HAP-1 (cell line): ENCODE results near the gene RNF135.
"Not testable (repeated sequence)": the region's sequence is repeated elsewhere in the genome, so short reads cannot be mapped to it uniquely, and the experiment has no call there.

Source experiments
- DNase-seq, 2 experiments: peaks; one replicate each; pipeline ENCODE4 v3.0.0-alpha.2; 2016 to 2020; ENCODE audit warnings: low spot score in 2 of 2
- H3K27me3 ChIP-seq: fragments of 250-450 bp; sonication (Bioruptor Pico); 2 replicates; pipeline ENCODE4 v1.5.1; 2020; ENCODE audit warnings: low read depth, mild to moderate bottlenecking, moderate library complexity
- H3K36me3 ChIP-seq: fragments of 250-450 bp; sonication (Bioruptor Pico); replicated peaks from 2 replicates; pipeline ENCODE4 v1.5.1; 2020; ENCODE audit warnings: mild to moderate bottlenecking
- H3K4me1 ChIP-seq: fragments of 250-450 bp; sonication (Bioruptor Pico); 2 replicates; pipeline ENCODE4 v1.5.1; 2020; ENCODE audit warnings: mild to moderate bottlenecking
- H3K4me3 ChIP-seq: fragments of 250-450 bp; sonication (Bioruptor Pico); 2 replicates; pipeline ENCODE4 v1.5.1; 2020; ENCODE audit warnings: mild to moderate bottlenecking, moderate library complexity
- H3K9me3 ChIP-seq: fragments of 250-450 bp; sonication (Bioruptor Pico); 2 replicates; pipeline ENCODE4 v1.5.1; 2020; ENCODE audit warnings: mild to moderate bottlenecking, moderate library complexity
- in situ Hi-C: fragments of 300-500 bp; cut with MboI; formaldehyde crosslinking; loops from 3 replicates; pipeline ENCODE4 v1.14.3; 2020; ENCODE audit warnings: low sequenced_read_pairs, inconsistent platforms, mixed read lengths

RNF135 gene

GRCh38 chr17:30964876-30965275 is 6.0 kb upstream of the RNF135 start:
- in situ Hi-C loops, result no loop called here
- no peak for DNase-seq
- no peaks in the 10 kb centered on the region for H3K27me3 ChIP-seq
- H3K36me3 ChIP-seq, result no peaks in the 10 kb centered on the region
- peaks cover 8% of the 10 kb centered on the region for H3K4me1 ChIP-seq
- H3K4me3 ChIP-seq, result no peak overlapping the region
- H3K9me3 ChIP-seq, result no peaks in the 10 kb centered on the region

DNA sequence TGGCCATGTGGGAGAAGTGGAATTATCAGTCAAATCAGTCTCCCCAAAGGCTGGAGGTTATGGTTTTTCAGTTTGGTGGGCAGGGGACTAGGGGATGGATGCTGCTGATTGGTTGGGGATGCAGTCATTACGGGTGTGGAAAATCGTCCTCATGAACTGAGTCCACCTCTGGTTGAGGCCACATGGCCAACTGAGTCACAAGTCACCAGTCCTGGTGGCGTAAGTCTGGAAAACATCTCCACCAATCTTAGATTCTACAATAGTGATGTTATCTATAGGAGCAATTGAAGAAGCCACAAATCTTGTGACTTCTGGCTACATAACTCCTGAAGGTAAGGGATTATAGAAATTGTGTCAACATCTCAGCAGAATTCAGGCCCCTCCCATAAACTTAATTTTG is 5.2 kb upstream of the RNF135 start:
- no peak for DNase-seq
- Histone ChIP-seq H3K36me3 (no peaks in the 10 kb centered on the region; the same call in 1 of the 2 replicates), H3K27me3 (no peaks in the 10 kb centered on the region), H3K4me3 (no peak overlapping the region), H3K4me1 (peaks cover 15% of the 10 kb centered on the region), H3K9me3 (no peaks in the 10 kb centered on the region)
- in situ Hi-C loops, result no loop called here

- in situ Hi-C loops, H3K9me3 ChIP-seq, H3K36me3 ChIP-seq, H3K27me3 ChIP-seq, H3K4me3 ChIP-seq: not testable (repeated sequence)
- H3K4me1 ChIP-seq, result peaks cover 21% of the 10 kb centered on the region
- DNase-seq, result peak in 1 of 2 experiments; percentile 1
Observed at GRCh38 chr17:30967911-30968310, 2.9 kb upstream of the RNF135 start.

DNA sequence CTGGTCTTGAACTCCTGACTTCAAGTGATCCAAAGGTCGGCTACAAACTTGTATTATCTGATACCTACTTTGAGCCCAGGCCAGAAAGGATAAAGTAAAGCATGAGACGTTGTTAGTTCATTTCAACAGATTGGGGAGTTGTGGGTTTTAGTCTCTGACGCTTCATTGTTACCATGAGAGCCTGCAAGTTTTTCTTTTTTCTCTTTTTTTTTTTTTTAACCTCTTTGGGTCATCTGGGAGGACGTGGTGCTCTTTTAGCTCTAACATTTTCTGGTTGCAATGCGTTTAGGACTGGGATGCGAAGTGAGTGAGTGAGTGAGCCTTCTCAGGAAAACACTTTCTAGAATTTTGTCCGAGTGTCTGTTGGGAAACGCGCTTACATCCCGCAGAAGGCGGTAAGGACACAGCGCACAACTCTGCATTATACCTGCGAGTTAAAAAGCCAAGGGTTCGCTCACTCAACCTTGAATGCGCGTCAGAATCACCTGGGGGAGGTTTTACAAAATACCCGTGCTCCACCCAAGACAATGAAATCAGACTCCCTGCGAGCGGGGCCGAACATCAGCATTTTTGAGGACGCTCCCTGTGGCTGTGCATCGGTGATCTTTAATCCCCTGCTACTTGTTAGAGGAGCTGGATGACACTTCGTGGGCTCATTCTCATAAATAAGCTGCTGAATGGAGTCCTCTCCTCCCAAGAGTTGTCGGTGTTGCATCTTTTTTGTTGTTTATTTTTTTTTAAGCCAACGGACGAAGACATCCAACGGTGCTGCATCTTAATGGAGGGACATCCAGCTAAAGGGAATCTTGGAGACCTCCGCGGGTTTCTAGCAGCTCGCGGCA is 629 bp upstream of the RNF135 start:
- H3K4me3 ChIP-seq, result peak overlapping the region; percentile 37

DNA sequence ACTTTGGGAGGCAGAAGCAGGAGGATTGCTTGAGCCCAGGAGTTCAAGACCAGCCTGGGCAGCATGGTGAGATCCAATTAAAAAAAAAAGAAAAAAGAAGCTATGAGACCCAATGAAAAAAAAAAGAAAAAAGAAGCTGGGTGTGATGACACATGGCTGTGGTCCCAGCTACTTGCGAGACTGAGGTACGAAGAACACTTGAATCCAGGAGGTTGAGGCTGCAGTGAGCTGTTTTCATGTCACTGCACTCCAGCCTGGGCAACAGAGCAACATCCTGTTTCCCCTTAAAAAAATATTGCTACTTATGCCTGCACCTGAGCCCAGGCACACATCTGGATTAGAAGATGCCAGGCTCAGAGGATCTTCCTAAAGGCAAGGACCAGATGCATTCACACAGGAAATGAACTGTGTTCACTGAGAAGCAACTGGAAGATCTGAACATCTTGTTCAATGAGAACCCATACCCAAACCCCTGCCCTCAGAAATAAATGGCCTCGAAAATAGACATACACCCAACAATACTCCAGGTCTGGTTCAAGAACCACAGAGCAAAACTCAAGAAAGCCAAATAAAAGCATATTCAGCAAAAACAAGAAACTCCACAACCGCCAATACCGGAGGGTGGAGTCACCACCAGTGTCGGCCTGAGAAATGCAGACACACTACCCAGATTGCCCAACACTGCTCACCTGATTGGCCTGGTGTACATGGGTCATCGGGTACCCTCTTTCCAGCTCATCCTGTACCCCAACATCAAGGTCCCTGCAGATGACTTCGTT is 4.4 kb downstream of the RNF135 start:
- no peaks in the 10 kb centered on the region for H3K9me3 ChIP-seq
- no peaks in the 10 kb centered on the region for H3K27me3 ChIP-seq
- in situ Hi-C loops, result no loop called here
- DNase-seq, result peak in 1 of 2 experiments; percentile 3
- H3K36me3 ChIP-seq, result peaks cover 8% of the 10 kb centered on the region; the same call in 1 of the 2 replicates
- H3K4me1 ChIP-seq, result peaks cover 17% of the 10 kb centered on the region
- no peak overlapping the region for H3K4me3 ChIP-seq

More for the DNA sequence above, 629 bp upstream of the RNF135 start:
- Histone ChIP-seq H3K27me3 (no peaks in the 10 kb centered on the region), H3K36me3 (peaks cover 8% of the 10 kb centered on the region; the same call in 1 of the 2 replicates), H3K9me3 (no peaks in the 10 kb centered on the region), H3K4me1 (peaks cover 21% of the 10 kb centered on the region)
- in situ Hi-C loops, result no loop called here
- DNase-seq, result peak; percentile 41

DNA sequence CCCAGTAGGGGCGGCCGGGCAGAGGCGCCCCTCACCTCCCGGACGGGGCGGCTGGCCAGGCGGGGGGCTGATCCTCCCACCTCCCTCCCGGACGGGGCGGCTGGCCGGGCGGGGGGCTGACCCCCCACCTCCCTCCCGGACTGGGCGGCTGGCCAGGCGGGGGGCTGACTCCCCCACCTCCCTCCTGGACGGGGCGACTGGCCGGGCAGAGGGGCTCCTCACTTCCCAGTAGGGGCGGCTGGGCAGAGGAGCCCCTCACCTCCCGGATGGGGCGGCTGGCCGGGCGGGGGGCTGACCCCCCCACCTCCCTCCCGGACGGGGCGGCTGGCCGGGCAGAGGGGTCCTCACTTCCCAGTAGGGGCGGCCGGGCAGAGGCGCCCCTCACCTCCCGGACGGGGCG is 9.1 kb downstream of the RNF135 start:
- H3K9me3 ChIP-seq, H3K36me3 ChIP-seq, H3K4me1 ChIP-seq, DNase-seq, in situ Hi-C loops, H3K27me3 ChIP-seq, H3K4me3 ChIP-seq: not testable (repeated sequence)

- no peak overlapping the region for H3K4me3 ChIP-seq
- in situ Hi-C loops, result no loop called here
- H3K4me1 ChIP-seq, result peaks cover 7% of the 10 kb centered on the region
- DNase-seq, result peak in 1 of 2 experiments; percentile 2
- H3K9me3 ChIP-seq, result no peaks in the 10 kb centered on the region
- H3K27me3 ChIP-seq, result no peaks in the 10 kb centered on the region
- H3K36me3 ChIP-seq, result no peaks in the 10 kb centered on the region; the same call in none of the 2 replicates
Observed at GRCh38 chr17:30981531-30982519, 11.0 kb downstream of the RNF135 start.

- Histone ChIP-seq H3K36me3 (no peaks in the 10 kb centered on the region; the same call in none of the 2 replicates), H3K9me3 (no peaks in the 10 kb centered on the region), H3K4me1 (peaks cover 6% of the 10 kb centered on the region), H3K4me3 (no peak overlapping the region), H3K27me3 (no peaks in the 10 kb centered on the region)
- in situ Hi-C loops, result no loop called here
- no peak for DNase-seq
Observed at GRCh38 chr17:30982855-30983254, 12.0 kb downstream of the RNF135 start.

- DNase-seq, result no peak
- Histone ChIP-seq H3K9me3 (no peaks in the 10 kb centered on the region), H3K4me3 (no peak overlapping the region), H3K27me3 (no peaks in the 10 kb centered on the region), H3K4me1 (no peaks in the 10 kb centered on the region), H3K36me3 (no peaks in the 10 kb centered on the region; the same call in none of the 2 replicates)
- in situ Hi-C loops, result no loop called here
Observed at GRCh38 chr17:30990458-30990857, 19.6 kb downstream of the RNF135 start.

DNA sequence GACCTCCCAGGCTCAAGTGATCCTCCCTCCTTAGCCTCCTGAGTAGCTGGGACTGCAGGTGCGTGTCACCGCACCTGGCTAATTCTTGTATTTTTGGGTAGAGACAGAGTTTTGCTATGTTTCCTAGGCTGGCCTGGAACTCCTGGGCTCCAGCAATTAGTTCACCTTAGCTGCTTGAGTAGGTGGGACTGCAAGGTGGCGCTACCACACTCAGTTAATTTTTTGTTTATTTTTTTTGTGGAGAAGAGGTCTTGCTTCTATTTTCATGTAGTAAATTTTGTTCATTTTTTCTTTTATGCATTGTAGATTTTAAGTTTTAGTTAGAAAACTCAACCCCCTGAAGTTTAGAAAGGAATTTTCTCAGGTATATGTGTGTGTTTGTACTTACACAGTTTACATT is 21.7 kb downstream of the RNF135 start:
- H3K4me3 ChIP-seq, result no peak overlapping the region
- H3K4me1 ChIP-seq, result no peaks in the 10 kb centered on the region
- DNase-seq, result no peak
- peaks cover 4% of the 10 kb centered on the region; the same call in 1 of the 2 replicates for H3K36me3 ChIP-seq
- H3K9me3 ChIP-seq, result no peaks in the 10 kb centered on the region
- in situ Hi-C loops, result no loop called here
- H3K27me3 ChIP-seq, result no peaks in the 10 kb centered on the region

- no peaks in the 10 kb centered on the region for H3K27me3 ChIP-seq
- no peak for DNase-seq
- peaks cover 16% of the 10 kb centered on the region for H3K36me3 ChIP-seq
- H3K4me3 ChIP-seq, result no peak overlapping the region
- in situ Hi-C loops, result no loop called here
- no peaks in the 10 kb centered on the region for H3K4me1 ChIP-seq
- H3K9me3 ChIP-seq, result no peaks in the 10 kb centered on the region
Observed at GRCh38 chr17:30995347-30995746, 24.5 kb downstream of the RNF135 start.

- no peak for DNase-seq
- Histone ChIP-seq H3K9me3 (no peaks in the 10 kb centered on the region), H3K4me3 (no peak overlapping the region), H3K4me1 (no peaks in the 10 kb centered on the region), H3K27me3 (no peaks in the 10 kb centered on the region), H3K36me3 (peaks cover 16% of the 10 kb centered on the region)
- in situ Hi-C loops, result no loop called here
Observed at GRCh38 chr17:30996486-30996885, 25.6 kb downstream of the RNF135 start.

GRCh38 chr17:30997270-30997669 is 26.4 kb downstream of the RNF135 start:
- Histone ChIP-seq H3K36me3 (peaks cover 16% of the 10 kb centered on the region), H3K4me3 (no peak overlapping the region), H3K27me3 (no peaks in the 10 kb centered on the region), H3K9me3 (no peaks in the 10 kb centered on the region), H3K4me1 (no peaks in the 10 kb centered on the region)
- in situ Hi-C loops, result no loop called here
- no peak for DNase-seq
